ENCODE results near the gene MED15. TPM values are rescaled to one million over a fixed set of nuclear protein-coding genes. Genes with fewer than 3 reads are reported as not detected.
"Not testable (repeated sequence)": the region's sequence is repeated elsewhere in the genome, so short reads cannot be mapped to it uniquely, and the experiment has no call there.

MED15 gene
- total RNA-seq, 1 donor from 2014 or later: 38.1 TPM

GRCh38 chr22:20542055-20542454 lies 34.6 kb downstream of the MED15 start:
- no peak for ATAC-seq
- DNase-seq (ENCODE audit: missing footprints): no peak
- intact Hi-C loops (cut with DNase I): no loop called here

DNA sequence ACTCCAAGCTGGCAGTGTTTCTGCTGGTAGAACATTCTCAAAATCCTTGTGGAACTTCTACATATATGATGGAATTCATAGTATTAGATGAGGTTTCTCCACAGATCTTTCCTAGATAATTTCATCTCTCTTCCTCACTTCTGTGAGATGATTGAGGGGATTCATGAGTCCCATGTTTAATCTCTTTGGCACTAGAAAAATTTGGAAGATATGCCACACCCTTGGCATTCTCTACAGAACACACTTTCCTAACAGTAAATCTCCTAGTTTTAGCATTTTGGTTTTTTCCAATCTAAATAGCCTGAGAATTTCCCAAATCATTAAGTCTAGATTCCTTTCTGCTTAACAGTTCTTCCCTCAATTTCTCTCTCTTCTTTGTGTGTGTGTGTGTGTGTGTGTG lies 35.3 kb downstream of the MED15 start:
- no peak for DNase-seq (ENCODE audit: missing footprints)
- no peak for ATAC-seq
- intact Hi-C loops (cut with DNase I): no loop called here

DNA sequence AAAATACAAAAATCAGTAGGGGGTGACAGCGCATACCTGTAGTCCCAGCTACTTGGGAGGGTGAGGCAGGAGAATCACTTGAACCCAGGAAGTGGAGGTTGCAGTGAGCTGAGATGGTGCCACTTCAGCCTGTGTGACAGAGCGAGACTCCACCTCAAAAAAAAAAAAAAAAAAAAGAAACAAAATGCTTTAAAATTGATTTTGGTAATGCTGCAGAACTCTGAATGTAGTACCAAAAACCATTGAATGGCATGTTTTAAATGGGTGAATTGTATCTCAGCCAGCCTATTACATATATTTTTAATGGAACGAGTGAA lies 37.9 kb downstream of the MED15 start:
- intact Hi-C loops (cut with DNase I); DNase-seq (ENCODE audit: missing footprints); ATAC-seq: not testable (repeated sequence)

DNA sequence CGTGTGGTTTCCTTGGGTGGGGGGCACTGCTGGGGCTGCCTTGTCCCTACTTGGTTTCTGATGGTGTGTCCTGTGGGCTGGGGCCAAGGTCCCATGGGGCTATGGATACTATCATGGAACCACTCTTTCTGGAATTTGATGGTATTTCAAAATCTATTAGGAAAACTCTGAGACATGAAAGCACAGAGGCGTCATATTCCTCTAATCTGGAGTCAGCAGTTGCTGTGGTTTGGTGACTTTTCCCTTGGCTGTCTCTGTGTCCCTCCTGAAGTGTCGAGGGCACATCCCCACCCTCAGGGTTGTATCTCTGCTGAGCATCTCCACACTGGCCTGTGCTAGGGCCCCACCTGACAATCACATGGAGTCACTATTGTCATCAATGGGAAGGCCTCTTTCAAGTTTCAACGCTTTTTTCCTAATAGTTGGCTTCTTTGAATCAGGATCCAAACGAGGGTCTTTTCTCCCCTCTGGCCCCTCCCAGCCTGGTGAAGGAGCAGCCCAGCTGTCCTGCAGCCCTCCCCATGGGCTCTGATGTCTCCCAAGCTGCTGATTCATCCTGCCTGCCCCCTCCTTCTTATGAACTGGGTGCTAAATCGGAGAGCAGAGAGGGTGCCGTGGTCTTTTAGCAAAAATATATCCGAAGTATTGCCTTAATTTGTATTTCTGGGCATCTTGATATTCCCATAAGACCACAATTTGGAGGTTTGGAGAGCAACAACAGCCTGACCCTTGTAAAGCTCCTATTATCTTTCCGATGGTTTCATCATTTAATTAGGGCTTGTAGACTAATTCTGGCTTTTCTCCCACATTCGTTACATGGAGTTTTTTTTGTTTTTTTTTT lies 38.5 kb downstream of the MED15 start:
- intact Hi-C loops (cut with DNase I): no loop called here
- ATAC-seq (no peak), DNase-seq (ENCODE audit: missing footprints) (no peak)

GRCh38 chr22:20546541-20546950 lies 39.1 kb downstream of the MED15 start:
- intact Hi-C loops (cut with DNase I): no loop called here
- DNase-seq (ENCODE audit: missing footprints) (no peak), ATAC-seq (no peak)

DNA sequence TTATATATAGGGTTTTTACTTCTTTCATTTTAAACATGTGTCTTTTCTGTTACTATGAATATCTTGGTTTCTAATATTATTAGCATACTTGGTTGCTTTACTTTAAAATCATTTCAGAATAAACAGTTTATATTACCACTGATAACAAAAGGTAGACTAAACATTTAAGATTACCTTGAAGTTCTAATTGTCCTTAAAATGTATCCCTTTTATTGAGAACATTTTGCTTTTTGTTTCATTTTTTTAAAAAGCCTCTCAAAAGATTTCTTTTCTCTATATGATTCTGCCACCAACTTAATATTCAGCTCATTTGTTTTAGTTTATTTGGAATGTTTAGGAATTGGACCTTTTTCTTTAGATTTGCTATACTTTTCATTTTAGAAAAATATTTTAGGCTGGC lies 39.6 kb downstream of the MED15 start:
- no peak for ATAC-seq
- no peak for DNase-seq (ENCODE audit: missing footprints)
- intact Hi-C loops (cut with DNase I): no loop called here

DNA sequence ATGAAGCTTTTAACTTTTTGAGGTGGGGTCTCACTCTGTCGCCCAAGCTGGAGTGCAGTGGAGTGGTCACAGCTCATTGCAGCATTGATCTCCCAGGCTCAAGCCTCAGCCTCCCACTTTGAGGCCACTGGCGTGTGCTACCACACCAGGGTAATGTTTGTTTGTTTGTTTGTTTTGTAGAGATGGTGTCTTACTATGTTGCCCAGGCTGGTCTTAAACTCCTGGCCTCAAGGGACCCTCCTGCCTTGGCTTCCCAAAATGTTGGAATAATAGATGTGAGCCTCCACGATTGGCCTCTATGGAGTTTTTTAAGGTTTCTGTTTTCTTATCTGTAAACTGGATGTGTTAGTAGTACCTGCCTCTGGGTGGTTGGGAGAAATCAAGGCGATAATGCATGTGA lies 41.4 kb downstream of the MED15 start:
- intact Hi-C loops (cut with DNase I): no loop called here
- DNase-seq (ENCODE audit: missing footprints) (no peak), ATAC-seq (no peak)

DNA sequence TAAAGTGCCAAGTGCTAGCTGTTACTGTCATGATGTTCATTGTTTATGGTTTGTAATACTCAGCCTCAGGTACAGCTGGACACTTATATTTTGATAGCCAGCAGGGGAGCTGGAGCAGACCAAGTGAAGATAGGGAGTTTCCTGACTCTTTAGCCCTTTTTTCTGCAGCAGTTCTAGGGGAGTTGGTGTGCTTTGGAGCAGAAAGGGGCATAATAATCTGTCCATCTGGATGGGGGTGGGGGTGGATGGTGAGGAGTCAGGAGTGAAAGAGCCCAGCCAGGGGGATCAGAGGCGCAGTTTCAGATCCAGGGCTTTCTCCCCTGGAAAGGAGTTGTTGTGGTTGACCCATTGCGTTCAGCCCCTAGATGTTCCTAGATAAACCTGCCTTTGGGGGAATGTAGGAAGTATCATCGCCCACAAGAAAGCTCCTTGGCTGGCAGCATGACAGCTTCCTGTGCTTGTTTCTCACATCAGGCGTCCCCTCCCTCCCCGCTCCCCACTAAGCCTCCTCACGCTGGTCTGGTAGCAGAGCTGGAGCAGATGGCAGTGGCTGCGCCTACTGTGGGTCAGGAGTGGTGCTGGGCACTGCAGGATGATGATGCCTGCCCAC lies 41.9 kb downstream of the MED15 start:
- ATAC-seq (no peak), DNase-seq (ENCODE audit: missing footprints) (no peak)
- intact Hi-C loops (cut with DNase I): no loop called here

DNA sequence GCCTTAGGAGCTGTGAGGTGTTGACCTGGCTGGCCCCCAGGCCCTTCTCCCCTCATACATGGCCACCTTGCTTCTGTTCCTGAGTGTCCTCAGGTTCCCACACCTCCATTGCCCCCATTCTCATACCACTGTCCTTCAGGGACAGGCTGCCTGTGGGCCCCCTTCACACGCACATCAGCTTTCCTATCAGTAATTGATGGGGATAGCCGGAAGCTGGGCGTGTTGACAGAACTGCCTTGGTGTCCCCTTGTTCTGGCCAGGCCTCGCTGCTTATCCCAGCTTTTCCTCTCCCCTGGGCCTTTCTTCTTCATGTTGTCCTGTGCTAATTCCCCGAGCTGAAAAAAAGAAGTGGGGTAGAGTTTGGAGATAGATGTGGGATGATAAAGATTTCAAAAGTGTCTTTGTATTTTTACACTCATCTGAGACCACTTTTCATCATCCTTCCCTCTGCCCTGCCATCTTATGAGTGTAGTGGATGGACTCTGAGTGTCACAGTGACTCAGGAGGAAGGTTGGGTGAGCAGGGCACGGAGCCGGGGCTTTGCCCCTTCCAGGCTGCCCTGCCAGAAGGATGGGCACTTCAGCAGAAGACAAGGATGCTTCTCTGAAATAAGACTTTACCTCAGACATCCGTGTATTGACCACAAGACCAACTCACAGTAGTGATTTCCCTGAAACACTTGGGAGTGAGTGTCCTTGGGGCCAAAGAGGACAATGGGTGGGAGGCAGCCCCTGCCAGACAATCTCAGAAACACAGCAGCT lies 42.8 kb downstream of the MED15 start:
- no peak for DNase-seq (ENCODE audit: missing footprints)
- intact Hi-C loops (cut with DNase I): loop anchor here (5.0 kb wide), 1 partner anchor 43 kb away; the partner anchor contains the start of gene MED15
- ATAC-seq: no peak

GRCh38 chr22:20550851-20551744 lies 43.7 kb downstream of the MED15 start:
- DNase-seq (ENCODE audit: missing footprints) (no peak), ATAC-seq (peak; percentile 23)
- intact Hi-C loops (cut with DNase I): loop anchor here (5.0 kb wide), 1 partner anchor 44 kb away; the partner anchor contains the start of gene MED15

GRCh38 chr22:20551805-20552442 lies 44.5 kb downstream of the MED15 start:
- intact Hi-C loops (cut with DNase I): loop anchor here (5.0 kb wide), 1 partner anchor 45 kb away; the partner anchor contains the start of gene MED15
- DNase-seq (ENCODE audit: missing footprints): no peak
- ATAC-seq: peak; percentile 32

DNA sequence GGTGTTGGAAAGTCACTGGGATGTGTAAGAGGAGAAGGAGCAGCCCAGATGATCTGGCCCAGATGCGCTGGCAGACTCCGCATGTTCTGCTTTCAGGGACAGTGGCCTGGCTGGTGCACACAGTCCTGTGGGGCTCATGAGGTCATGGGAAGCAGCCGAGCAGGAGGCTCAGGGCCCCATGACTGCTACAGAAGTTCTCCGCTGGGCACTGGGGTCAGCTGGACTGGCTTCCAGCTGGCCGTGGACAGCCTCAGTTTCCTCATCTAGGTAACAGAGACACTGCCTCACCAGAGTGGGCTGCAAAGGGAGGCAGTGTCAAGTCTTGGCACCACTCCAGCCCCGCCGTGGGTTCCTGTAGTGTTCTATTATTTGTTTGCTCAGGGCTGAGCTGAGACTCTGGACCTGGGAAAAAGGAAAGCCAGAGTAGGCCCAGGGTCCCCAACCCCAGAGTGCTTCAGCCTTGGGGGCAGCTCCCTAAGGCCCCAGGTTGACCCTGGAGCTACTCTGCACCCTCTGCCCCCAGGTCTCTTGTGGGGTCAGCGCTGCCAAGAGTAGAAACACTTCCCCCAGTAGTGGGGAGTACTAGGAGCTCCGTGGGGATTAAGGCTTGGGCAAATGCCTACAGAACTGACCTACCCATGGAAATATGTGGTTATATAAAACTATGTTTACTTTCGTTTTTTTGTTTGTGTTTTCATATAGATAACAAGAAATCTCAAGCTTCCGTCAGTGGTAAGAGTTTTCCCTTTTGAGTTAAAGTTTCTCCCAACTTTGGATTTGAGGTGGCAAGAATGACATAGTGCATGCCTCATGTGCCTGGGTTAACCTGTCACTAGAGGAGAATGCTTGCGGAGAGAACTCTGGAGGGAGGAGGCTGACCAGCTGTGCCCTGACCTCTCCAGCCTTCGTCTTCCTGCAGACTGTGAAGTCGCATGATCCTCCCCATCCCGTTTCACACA lies 45.3 kb downstream of the MED15 start:
- DNase-seq (ENCODE audit: missing footprints) (peak; percentile 94), ATAC-seq (peak; percentile 93)
- intact Hi-C loops (cut with DNase I): loop anchor here (5.0 kb wide), 1 partner anchor 45 kb away; the partner anchor contains the start of gene MED15

GRCh38 chr22:20553947-20554741 lies 46.7 kb downstream of the MED15 start:
- intact Hi-C loops (cut with DNase I): loop anchor here (5.0 kb wide), 1 partner anchor 47 kb away; the partner anchor contains the start of gene MED15
- no peak for DNase-seq (ENCODE audit: missing footprints)

GRCh38 chr22:20554824-20555223 lies 47.4 kb downstream of the MED15 start:
- intact Hi-C loops (cut with DNase I): loop anchor here (5.0 kb wide), 1 partner anchor 48 kb away; the partner anchor contains the start of gene MED15
- DNase-seq (ENCODE audit: missing footprints) (no peak), ATAC-seq (no peak)

More at GRCh38 chr22:20553947-20554741, 46.7 kb downstream of the MED15 start:
- ATAC-seq: no peak

GRCh38 chr22:20558534-20558933 lies 51.1 kb downstream of the MED15 start:
- intact Hi-C loops (cut with DNase I): no loop called here
- ATAC-seq: no peak
- no peak for DNase-seq (ENCODE audit: missing footprints)

GRCh38 chr22:20559174-20559760 lies 51.9 kb downstream of the MED15 start:
- ATAC-seq: no peak
- DNase-seq (ENCODE audit: missing footprints): no peak
- intact Hi-C loops (cut with DNase I): no loop called here

Data from Right ventricle myocardium inferior (tissue), 1 donor.